K562 (cell line): ENCODE results near the gene ENC1.

Experiments
- CHD2 ChIP-seq: IDR thresholded peaks from 2 replicates; pipeline ENCODE4 v1.6.1; 2011; ENCODE audit warnings: low read depth, low read length
- CTCF ChIP-seq, 3 experiments: IDR thresholded peaks in 2 of 3; conservative IDR thresholded peaks in 1 of 3; 2 replicates each; pipeline ENCODE4 v1.5.1; 2011 to 2012; ENCODE audit warnings: low read length in 3 of 3, mild to moderate bottlenecking in 3 of 3, control low read depth in 2 of 3, improper control_type of control experiment in 1 of 3, inconsistent platforms in 1 of 3, low read depth in 1 of 3, mixed read lengths in 1 of 3, moderate library complexity in 1 of 3; ENCODE audit not compliant: insufficient read depth in 2 of 3
- ESRRA ChIP-seq: fragments of 450-650 bp; IDR thresholded peaks from 2 replicates; pipeline ENCODE4 v1.6.1; 2014; ENCODE audit warnings: low read depth, mild to moderate bottlenecking, moderate library complexity, borderline replicate concordance
- POLR2AphosphoS5 ChIP-seq: IDR thresholded peaks from 2 replicates; pipeline ENCODE4 v1.6.1; 2011; ENCODE audit warnings: mild to moderate bottlenecking, low read depth, low read length, moderate library complexity; ENCODE audit not compliant: control insufficient read depth, insufficient read depth
- ZBTB33 ChIP-seq: sonication (generic); formaldehyde crosslinking; IDR thresholded peaks from 2 replicates; pipeline ENCODE4 v1.8.1; 2023; ENCODE audit warnings: mild to moderate bottlenecking, missing genetic modification reagents
- ZMIZ1 ChIP-seq, 2 experiments: fragments of 150-350 bp in 1 of 2; IDR thresholded peaks; 2 replicates each; pipeline ENCODE4 v1.6.1; 2012 to 2016; ENCODE audit warnings: low read depth in 2 of 2, low read length in 2 of 2, mild to moderate bottlenecking in 1 of 2, moderate library complexity in 1 of 2

- TF ChIP-seq CTCF (IDR thresholded peaks at IDR 0.05 in 2 of 3, conservative IDR thresholded peaks at IDR 0.05 in 1 of 3; ENCODE audit: insufficient read depth in 2 of 3, low read depth in 1 of 3, low read length in 3 of 3) (no peak), CHD2 (no peak), ZBTB33 (CRISPR knock-in tag) (no peak), ZMIZ1 (IDR thresholded peaks at IDR 0.05; ENCODE audit: low read depth in 2 of 2, low read length in 2 of 2) (no peak), POLR2AphosphoS5 (no peak), ESRRA (no peak)
Measured at GRCh38 chr5:74686962-74687751, 46.6 kb upstream of the ENC1 start.
